Upper lobe of right lung (tissue), 1 donor: ENCODE results near the gene EFCAB12. TPM values are rescaled to one million over a fixed set of nuclear protein-coding genes. Genes with fewer than 3 reads are reported as not detected.

Source experiments
- ATAC-seq: fragments of 200-7000 bp; cut with Tn5 transposase; one replicate; pipeline ENCODE4 v1.9.1; 2020; ENCODE audit warnings: mild to moderate bottlenecking, moderate library complexity
- DNase-seq: peaks from one replicate; pipeline ENCODE4 v3.0.0-alpha.2; 2020
- H3K27ac ChIP-seq: fragments of 200-600 bp; one replicate; pipeline ENCODE4 v1.8.0; 2022
- H3K27me3 ChIP-seq: fragments of 200-600 bp; one replicate; pipeline ENCODE4 v1.8.0; 2022; ENCODE audit warnings: mild to moderate bottlenecking
- H3K36me3 ChIP-seq: fragments of 200-600 bp; one replicate; pipeline ENCODE4 v1.8.0; 2022
- H3K4me1 ChIP-seq: fragments of 200-600 bp; one replicate; pipeline ENCODE4 v1.8.0; 2022
- H3K4me3 ChIP-seq: fragments of 200-600 bp; one replicate; pipeline ENCODE4 v1.8.0; 2022; ENCODE audit warnings: mild to moderate bottlenecking
- H3K9me3 ChIP-seq: fragments of 200-600 bp; one replicate; pipeline ENCODE4 v1.8.0; 2022
- intact Hi-C: fragments of 100-400 bp; cut with DNase I; formaldehyde crosslinking; loops from one replicate; pipeline ENCODE4 v1.11.0; 2022
- total RNA-seq: library from RNA; stranded (reverse); fragmentation: NEBNext Ultra II Directional; extraction: Animal tissue kit (Norgen Biotek cat#: 25700); gene quantifications from one replicate; pipeline ENCODE4 v1.2.1, GENCODE V29; 2021
- TF ChIP-seq, protein P1 (sequence below): fragments of 200-600 bp; IDR thresholded peaks from one replicate; pipeline ENCODE4 v1.8.0; 2022; ENCODE audit warnings: antibody characterized with exemption
- donor health status: DM: no; HTN: yes; CAD: no; lungs with severe emphysema.

EFCAB12 gene
- total RNA-seq, 1 donor from 2014 or later = 0.55 TPM

DNA sequence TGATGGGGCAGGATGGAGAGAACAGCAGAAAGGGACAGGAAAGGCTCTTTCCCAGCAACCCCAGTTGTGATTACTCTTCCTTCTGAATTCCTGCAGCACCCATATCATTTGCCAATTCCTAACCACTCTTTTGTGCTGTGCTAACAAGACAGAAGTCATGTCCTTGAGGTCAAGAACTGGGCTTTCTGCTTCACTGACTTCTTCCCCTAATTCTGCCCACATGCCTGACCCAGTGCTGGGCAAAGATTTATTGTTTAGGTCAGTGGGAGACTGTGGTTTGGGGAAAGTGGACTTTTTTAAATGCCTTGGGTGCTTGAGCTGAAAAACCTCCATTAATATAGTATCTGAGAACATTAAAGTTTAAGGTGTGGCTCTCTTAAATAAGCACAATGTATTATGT, 4.2 kb upstream of the EFCAB12 start:
- H3K4me1 ChIP-seq = peaks cover 32% of the 10 kb centered on the region
- TF ChIP-seq, protein P1, sequence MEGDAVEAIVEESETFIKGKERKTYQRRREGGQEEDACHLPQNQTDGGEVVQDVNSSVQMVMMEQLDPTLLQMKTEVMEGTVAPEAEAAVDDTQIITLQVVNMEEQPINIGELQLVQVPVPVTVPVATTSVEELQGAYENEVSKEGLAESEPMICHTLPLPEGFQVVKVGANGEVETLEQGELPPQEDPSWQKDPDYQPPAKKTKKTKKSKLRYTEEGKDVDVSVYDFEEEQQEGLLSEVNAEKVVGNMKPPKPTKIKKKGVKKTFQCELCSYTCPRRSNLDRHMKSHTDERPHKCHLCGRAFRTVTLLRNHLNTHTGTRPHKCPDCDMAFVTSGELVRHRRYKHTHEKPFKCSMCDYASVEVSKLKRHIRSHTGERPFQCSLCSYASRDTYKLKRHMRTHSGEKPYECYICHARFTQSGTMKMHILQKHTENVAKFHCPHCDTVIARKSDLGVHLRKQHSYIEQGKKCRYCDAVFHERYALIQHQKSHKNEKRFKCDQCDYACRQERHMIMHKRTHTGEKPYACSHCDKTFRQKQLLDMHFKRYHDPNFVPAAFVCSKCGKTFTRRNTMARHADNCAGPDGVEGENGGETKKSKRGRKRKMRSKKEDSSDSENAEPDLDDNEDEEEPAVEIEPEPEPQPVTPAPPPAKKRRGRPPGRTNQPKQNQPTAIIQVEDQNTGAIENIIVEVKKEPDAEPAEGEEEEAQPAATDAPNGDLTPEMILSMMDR = no peak
- peaks cover 76% of the 10 kb centered on the region for H3K36me3 ChIP-seq
- H3K27ac ChIP-seq = no peak overlapping the region
- H3K4me3 ChIP-seq = no peak overlapping the region
- intact Hi-C loops = no loop called here
- ATAC-seq = no peak
- H3K9me3 ChIP-seq = no peaks in the 10 kb centered on the region
- H3K27me3 ChIP-seq = no peaks in the 10 kb centered on the region
- DNase-seq = no peak

DNA sequence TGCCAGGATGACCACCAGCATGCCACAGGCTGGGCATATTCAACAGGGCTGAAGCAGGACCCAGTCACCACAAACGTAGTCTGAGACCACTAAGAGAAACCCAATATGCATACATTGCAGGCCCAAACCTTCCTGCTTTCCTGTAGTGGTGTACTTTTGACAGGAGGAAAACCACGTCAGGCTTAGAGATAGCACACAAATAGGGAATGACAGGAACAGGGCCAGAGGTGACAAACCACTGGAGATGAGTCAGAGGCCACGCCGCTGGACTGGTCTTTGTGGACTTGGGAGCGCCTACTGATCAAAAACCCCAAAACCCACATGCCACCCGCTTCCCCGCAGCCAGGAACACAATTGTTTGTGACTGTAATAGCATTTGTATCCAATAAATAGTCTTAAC, 3.6 kb upstream of the EFCAB12 start:
- no peak overlapping the region for H3K27ac ChIP-seq
- intact Hi-C loops = no loop called here

DNA sequence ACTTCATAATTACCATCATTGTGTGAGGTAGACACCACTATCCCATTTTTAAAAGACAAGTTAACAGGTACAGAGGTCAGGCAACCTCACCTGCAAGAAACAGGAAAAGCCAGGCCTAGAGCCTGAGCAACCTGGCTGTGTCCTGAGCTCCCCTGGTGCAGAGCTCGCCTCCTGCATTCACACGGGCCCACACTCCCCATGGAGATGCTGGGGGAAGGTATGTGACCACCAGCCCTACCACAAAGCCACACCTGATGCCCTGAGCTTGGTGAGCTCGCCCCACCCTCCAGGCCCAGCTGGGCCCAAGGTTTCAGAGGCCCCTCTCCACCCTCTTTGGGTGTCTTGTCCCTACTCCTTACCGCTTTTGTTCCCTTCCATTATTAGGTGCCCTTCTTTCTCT, 1.2 kb upstream of the EFCAB12 start:
- Histone ChIP-seq H3K4me3 (no peak overlapping the region), H3K4me1 (peaks cover 17% of the 10 kb centered on the region), H3K36me3 (peaks cover 46% of the 10 kb centered on the region), H3K27me3 (no peaks in the 10 kb centered on the region), H3K27ac (no peak overlapping the region), H3K9me3 (no peaks in the 10 kb centered on the region)
- intact Hi-C loops = no loop called here
- DNase-seq = no peak
- no peak for ATAC-seq
- TF ChIP-seq, protein P1 = no peak

More for the DNA sequence above, 3.6 kb upstream of the EFCAB12 start:
- no peaks in the 10 kb centered on the region for H3K27me3 ChIP-seq
- no peaks in the 10 kb centered on the region for H3K9me3 ChIP-seq
- H3K4me1 ChIP-seq = peaks cover 33% of the 10 kb centered on the region
- H3K4me3 ChIP-seq = no peak overlapping the region
- peaks cover 69% of the 10 kb centered on the region for H3K36me3 ChIP-seq
- ATAC-seq = no peak
- no peak for DNase-seq
- TF ChIP-seq, protein P1 = no peak

DNA sequence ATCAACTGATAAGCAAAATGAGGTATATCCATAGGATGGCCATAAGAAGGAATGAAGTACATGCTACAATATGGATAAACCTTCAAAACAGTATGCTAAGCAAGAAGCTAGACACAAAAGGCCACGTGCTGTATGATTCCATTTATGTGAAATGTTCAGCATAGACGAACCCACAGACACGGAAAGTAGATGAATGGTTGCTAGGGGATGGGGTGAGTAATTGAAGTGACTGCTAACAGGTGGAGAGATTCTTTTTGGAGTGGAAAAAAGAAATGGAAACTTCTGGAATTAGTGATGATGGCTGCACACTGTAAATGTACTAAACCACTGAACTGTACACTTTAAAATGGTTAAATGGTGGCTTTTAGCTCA, 630 bp upstream of the EFCAB12 start:
- Histone ChIP-seq H3K36me3 (peaks cover 42% of the 10 kb centered on the region), H3K27me3 (no peaks in the 10 kb centered on the region), H3K4me1 (peaks cover 15% of the 10 kb centered on the region), H3K4me3 (peak overlapping the region; percentile 56), H3K9me3 (no peaks in the 10 kb centered on the region), H3K27ac (peak overlapping the region; percentile 58)
- ATAC-seq = no peak
- DNase-seq = no peak
- intact Hi-C loops = no loop called here
- TF ChIP-seq, protein P1 = no peak

DNA sequence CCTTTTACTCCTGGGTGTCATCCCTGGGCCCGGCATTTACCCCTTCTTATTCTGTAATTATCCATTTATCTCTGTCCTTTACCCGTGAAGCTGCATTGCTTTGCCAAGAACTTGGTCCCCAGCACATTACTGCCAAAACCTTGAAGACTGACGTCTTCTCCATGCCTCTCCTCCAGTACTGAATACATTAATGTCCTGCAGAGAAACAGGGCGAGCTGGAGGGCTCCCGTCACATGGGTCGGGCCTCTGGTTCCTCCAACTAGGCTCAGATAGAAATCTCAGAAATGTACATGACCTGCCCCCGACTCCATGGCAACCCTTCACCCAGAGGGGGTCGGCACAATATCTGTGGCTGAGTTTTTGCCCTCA, 445 bp downstream of the EFCAB12 start:
- Histone ChIP-seq H3K4me1 (peaks cover 15% of the 10 kb centered on the region), H3K4me3 (peak overlapping the region; percentile 56), H3K9me3 (no peaks in the 10 kb centered on the region), H3K36me3 (peaks cover 31% of the 10 kb centered on the region), H3K27ac (no peak overlapping the region), H3K27me3 (no peaks in the 10 kb centered on the region)
- TF ChIP-seq, protein P1 = no peak
- peak; percentile 1 for ATAC-seq
- intact Hi-C loops = no loop called here
- no peak for DNase-seq

DNA sequence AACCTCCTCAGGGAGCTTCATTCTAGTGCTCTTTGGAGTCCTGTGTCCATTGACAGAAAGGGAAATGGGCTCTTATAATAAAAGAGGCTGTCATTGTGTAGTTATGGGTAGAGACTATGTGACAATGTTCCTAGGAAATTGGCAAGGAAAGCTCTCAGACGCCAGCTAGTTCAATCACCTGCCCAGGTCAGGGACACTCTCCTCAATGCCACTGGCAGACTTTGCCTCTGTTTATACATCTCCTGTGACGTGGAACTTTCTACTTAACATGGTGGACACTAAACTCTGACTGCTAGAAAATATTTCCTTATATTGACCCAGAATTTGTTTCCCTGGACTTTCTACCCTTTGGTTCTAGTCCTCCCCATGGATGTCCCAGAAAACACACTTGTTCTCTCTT, 2.8 kb downstream of the EFCAB12 start:
- H3K36me3 ChIP-seq = peaks cover 8% of the 10 kb centered on the region

More for the DNA sequence above, 2.8 kb downstream of the EFCAB12 start:
- Histone ChIP-seq H3K4me1 (peaks cover 15% of the 10 kb centered on the region), H3K27ac (no peak overlapping the region), H3K9me3 (no peaks in the 10 kb centered on the region), H3K4me3 (no peak overlapping the region), H3K27me3 (no peaks in the 10 kb centered on the region)
- intact Hi-C loops = no loop called here
- DNase-seq (no peak), ATAC-seq (no peak)
- TF ChIP-seq, protein P1 = no peak
